Sciatic nerve (tissue), 2 donors: ENCODE data around the gene MUC5B. TPM values are rescaled to one million over a fixed set of nuclear protein-coding genes. Genes with fewer than 3 reads are reported as not detected.
"Not testable (repeated sequence)": the region's sequence is repeated elsewhere in the genome, so short reads cannot be mapped to it uniquely, and the experiment has no call there.

Experiments used
- ATAC-seq: fragments of 200-7000 bp; cut with Tn5 transposase; one replicate; pipeline ENCODE4 v1.9.1; 2020; ENCODE audit warnings: mild to moderate bottlenecking, moderate library complexity
- DNase-seq: peaks from one replicate; pipeline ENCODE4 v3.0.0-alpha.2; 2020; ENCODE audit warnings: low spot score
- intact Hi-C: fragments of 100-400 bp; cut with DNase I; formaldehyde crosslinking; loops from one replicate; pipeline ENCODE4 v1.14.2; 2022
- total RNA-seq: library from RNA; stranded (reverse); fragmentation: NEBNext Ultra II Directional; extraction: Animal tissue kit (Norgen Biotek cat#: 25700); gene quantifications from one replicate; pipeline ENCODE4 v1.2.1, GENCODE V29; 2021
- donor health status: DM: no; HTN: no; CAD: no.
- donor health status: DM: no; HTN: no; CAD: no.

Gene MUC5B
- total RNA-seq, 1 donor from 2014 or later: 0.71 TPM

DNA sequence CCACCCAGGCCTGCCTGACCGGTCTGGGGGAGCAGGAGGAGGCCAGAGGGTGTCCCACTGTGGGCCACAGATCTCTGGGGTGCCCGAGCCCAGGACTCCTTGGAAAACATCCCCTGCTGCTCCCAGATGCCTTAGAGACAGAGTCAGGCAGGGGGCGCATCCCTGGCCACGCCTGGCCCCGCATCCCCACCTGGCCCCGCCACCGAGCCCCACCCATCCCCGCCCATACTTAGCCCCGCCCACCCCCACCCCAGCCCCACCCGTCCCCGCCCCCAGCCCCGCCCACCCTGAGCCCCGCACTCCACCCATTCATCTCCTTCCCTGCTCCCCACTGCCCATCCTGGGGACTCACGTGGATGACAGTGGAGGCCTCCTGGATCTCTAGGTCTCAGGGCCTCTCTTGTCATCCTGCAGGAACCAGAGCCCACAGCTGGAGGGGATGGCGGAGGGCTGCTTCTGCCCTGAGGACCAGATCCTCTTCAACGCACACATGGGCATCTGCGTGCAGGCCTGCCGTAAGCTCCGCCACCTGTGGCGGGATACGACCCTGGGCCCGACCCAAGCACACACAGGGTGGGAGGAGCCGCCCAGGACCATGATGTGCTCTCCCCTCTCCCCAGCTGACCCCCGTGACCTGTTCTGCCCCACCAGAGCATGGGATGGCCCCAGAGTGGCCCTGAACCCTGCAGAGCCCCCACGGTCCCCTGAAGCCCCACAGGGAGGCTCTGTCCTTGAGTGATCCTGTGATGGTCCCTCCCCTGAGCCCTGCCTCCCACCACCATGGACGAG is 33.6 kb downstream of the MUC5B start:
- ATAC-seq (no peak), DNase-seq (no peak)
- intact Hi-C loops: no loop called here

DNA sequence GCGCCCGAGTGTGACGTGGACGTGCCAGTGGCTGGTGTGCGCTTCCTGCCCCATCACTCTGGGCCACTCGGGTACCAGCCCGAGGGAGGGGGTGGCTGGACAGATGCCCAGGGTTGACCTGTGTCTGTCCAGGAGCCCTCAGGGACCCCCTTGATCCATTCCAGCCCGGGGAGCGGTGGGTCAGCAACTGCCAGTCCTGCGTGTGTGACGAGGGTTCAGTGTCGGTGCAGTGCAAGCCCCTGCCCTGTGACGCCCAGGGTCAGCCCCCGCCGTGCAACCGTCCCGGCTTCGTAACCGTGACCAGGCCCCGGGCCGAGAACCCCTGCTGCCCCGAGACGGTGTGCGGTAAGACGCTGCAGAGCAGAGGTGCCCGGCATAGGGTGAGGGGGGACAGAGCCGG is 34.5 kb downstream of the MUC5B start:
- no peak for DNase-seq
- ATAC-seq: no peak
- intact Hi-C loops: no loop called here

DNA sequence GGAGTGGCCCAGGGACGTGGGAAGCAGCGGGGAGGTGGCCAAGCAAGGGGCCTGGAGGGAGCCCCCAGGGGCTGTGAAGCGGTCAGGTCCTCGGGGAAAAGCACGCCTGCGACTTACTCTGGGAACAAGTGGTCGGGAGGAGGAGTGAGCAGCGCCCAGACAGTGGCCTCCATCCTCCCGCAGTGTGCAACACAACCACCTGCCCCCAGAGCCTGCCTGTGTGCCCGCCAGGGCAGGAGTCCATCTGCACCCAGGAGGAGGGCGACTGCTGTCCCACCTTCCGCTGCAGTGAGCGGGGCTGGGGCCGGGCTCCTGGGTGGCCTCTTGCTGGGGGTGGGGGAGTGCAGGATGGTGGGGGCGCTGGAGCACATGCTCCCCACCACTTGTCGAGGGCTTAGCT is 35.0 kb downstream of the MUC5B start:
- DNase-seq (no peak), ATAC-seq (no peak)
- intact Hi-C loops: no loop called here

DNA sequence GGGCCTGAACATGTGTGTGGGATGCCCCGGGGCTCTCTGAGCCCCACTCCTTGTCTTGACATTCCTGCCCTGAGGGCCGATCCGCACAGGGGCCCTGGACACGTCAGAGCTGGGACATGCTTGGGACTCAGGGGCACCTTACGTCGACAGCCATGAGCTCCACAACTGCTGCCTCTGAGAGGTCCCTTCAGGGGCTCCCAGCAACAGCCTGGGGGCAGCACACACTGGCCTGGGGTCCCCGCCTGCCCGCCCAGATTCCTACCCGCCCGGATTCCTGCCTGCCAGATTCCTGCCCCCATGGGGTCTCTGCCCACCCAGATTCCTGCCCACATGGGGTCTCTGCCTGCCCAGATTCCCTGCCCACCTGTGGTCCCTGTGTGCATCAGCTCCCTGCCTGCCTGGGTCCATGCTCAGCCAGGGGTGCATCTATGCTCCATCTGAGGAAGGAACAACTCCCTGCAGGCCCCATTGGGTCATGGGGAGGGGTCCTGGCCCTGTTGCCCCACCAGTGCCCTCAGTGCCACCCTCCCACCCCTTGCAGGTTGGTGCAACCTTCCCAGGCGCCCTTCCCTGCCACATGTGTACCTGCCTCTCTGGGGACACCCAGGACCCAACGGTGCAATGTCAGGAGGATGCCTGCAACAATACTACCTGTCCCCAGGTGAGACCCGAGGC is 35.7 kb downstream of the MUC5B start:
- intact Hi-C loops: no loop called here

DNA sequence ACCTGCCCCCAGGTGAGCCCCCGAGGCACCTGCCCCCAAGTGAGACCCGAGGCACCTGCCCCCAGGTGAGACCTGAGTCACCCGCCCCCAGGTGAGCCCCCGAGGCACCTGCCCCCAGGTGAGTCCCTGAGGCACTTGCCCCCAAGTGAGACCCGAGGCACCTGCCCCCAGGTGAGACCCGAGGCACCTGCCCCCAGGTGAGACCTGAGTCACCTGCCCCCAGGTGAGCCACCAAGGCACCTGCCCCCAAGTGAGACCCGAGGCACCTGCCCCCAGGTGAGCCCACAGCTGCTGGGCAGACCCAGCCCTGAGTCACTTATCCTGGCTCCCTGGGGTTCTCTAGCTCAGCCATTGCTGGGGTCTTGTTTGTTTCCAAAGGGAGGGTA is 36.2 kb downstream of the MUC5B start:
- no peak for DNase-seq
- no peak for ATAC-seq
- intact Hi-C loops: no loop called here

More for the DNA sequence above, 35.7 kb downstream of the MUC5B start:
- ATAC-seq: no peak
- DNase-seq: no peak

DNA sequence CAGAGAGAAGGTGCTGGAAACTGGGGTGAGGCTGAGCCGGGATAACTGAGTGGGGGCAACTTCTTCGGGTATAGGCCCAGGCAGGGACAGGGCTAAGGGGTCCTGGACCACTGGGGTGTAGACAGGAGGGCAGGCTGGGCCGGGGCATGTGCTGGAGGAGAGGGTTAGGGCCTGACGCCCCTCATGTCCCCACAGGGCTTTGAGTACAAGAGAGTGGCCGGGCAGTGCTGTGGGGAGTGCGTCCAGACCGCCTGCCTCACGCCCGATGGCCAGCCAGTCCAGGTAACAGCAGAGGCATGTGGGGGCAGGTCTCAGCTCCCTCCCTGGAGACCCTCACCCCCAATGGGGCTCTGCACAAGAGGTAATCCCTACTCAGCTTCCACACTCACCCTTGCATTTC is 36.7 kb downstream of the MUC5B start:
- DNase-seq: no peak
- ATAC-seq: no peak
- intact Hi-C loops: no loop called here

DNA sequence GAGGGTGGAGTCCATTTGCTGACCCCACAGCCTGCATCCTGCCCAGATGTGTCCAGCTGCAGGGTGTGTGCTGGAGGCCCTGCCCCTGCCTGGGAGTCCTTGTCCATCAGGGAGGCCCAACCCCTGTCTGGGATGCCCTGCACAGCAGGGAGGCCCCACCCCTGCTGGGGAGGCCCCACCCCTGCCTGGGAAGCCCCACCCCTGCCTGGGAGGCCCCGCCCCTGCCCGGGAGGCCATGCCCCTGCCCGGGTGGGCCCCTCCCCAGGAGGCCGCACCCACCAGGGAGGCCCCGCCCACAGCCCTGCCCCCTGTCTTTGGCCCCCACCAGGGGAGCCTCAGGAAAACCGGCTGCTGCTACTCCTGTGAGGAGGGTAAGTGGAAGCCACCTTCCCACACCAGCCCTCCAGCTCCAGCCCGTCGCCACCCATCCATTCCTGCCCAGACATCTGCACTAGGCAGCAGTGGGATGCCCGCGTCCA is 37.2 kb downstream of the MUC5B start:
- DNase-seq (no peak), ATAC-seq (no peak)
- intact Hi-C loops: no loop called here

DNA sequence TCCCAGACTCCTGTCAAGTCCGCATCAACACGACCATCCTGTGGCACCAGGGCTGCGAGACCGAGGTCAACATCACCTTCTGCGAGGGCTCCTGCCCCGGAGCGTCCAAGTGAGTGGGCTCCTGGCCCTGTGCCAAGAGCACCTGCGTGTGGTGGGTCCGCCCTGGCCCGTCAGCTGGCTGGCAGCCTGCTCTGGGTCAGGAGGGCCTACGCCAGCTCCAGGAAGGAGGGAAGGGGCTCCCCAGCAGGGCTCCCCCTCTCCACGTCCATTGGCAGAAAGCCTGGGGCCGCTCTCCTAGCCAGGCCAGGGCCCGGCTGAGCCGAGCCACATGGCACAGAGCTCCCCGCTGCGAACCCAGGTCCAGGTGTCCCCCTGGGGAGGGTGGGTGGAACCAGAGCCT is 37.8 kb downstream of the MUC5B start:
- intact Hi-C loops: no loop called here
- ATAC-seq: no peak

DNA sequence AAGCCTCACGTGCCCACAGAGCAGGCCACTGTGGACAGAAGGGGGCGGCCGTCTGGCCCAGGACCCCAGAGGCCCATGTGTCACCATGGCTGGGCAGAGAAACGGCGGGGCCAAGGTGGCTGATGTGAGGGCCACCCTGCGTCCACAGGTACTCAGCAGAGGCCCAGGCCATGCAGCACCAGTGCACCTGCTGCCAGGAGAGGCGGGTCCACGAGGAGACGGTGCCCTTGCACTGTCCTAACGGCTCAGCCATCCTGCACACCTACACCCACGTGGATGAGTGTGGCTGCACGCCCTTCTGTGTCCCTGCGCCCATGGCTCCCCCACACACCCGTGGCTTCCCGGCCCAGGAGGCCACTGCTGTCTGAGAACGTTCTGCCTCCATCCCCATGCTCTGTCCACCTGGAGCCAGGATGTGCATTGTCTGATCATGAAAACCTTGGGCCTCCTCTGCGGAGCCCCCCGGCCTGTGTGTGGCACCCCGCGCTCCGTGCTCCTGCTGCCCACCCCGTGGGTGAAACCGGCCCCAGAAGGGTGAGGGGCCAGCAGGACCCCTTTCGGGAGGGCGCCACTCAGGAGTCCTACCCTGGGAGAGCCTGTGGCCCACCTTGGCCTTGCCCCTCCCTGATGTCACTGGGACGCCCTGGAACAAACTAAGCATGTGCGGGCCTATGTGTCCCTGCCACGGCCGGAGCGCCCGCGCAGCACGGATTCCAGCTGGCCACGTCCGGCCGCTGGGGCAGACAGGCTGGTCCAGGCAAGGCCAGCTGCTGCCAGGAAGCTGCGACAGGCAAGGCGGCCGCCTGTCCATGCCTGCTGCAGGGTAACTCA is 38.6 kb downstream of the MUC5B start:
- intact Hi-C loops: no loop called here

More for the DNA sequence above, 37.8 kb downstream of the MUC5B start:
- DNase-seq: no peak

DNA sequence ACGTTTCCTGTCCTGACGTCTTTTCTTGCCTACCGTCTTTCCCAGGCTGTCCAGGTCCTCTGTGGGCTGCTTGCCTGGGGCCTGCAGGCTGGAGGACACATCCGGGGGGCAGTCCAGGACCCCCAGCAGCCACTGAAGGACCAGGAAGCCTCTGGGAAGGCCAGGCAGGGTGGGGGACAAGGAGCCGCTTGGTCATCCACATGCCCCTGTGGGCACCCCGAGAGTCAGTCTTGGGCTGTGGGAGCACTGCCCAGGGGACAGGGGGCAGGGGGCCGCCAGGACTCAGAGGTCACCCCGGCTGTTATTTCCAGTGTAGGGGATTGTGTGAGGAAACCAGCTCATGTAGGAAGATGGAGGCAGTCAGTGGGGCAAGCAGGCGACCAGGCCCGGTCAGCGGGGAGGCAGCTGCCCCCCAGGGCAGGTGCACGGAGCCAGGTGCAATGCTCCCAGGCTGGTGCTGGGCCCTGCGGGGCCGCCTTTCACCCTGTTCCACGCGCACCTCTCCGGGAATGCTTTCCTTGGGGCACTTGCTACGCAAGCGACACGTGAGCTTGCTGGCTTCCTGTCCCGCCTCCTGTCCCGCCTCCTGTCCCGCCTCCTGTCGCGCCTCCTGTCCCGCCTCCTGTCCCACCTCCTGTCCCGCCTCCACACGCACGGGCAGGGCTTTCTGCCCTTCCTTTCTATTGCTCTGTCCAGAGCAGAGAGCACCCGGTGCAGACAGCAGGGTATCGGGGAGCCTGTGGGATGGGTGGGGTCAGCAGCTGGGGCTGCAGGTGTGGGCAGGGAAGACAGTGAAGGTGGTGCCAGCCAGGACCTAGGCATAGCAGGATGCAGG is 39.5 kb downstream of the MUC5B start:
- ATAC-seq (peak; percentile 97), DNase-seq (peak; percentile 94)
- intact Hi-C loops: no loop called here

More for the DNA sequence above, 38.6 kb downstream of the MUC5B start:
- DNase-seq: no peak
- no peak for ATAC-seq

DNA sequence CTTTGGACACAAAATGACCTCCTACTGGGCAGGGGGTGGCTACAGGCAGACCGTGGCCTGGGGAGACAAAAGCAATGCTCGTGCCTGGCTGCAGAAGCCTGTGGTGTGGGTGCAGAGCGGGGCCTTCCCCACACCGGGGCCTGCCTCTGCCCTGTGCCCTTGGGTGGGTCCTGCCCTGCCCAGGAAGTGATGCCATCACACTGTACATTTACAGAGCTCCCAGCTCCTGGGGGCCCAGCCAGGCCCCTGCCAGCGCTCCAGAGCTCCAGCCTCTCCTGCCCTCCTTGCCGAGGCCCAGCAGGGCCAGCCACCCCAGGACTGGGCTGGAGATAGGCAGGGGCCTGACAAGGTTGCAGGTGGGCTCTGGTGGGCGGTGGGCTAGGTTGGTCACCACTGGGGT is 40.1 kb downstream of the MUC5B start:
- ATAC-seq (no peak), DNase-seq (no peak)
- intact Hi-C loops: no loop called here

DNA sequence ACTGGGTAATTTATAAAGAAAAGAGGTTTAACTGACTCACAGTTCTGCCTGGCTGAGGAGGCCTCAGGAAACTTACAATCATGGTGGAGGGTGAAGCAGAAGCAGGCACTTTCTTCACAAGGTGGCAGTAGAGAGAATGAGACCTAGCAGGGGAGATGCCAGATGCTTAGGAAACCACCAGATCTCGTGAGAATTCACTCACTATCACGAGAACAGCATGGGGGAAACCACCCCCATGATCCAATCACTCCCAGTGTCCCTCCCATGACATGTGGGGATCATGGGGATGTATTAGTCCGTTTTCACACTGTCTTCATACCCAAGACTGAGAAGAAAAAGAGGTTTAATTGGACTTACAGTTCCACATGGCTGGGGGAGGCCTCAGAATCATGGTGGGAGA is 41.6 kb downstream of the MUC5B start:
- peak; percentile 35 for ATAC-seq
- DNase-seq, intact Hi-C loops: not testable (repeated sequence)

DNA sequence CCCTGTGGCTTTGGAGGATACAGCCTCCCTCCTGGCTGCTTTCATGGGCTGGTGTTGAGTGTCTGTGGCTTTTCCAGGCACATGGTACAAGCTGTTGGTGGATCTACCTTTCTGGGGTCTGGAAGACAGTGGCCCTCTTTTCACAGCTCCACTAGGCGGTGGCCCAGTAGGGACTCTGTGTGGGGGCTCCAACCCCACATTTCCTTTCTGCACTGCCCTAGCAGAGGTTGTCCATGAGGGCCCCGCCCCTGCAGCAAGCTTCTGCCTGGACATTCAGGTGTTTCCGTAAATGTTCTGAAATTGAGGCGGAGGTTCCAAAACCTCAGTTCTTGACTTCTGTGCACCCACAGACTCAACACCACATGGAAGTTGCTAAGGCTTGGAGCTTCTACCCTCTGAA is 42.6 kb downstream of the MUC5B start:
- ATAC-seq, intact Hi-C loops, DNase-seq: not testable (repeated sequence)

DNA sequence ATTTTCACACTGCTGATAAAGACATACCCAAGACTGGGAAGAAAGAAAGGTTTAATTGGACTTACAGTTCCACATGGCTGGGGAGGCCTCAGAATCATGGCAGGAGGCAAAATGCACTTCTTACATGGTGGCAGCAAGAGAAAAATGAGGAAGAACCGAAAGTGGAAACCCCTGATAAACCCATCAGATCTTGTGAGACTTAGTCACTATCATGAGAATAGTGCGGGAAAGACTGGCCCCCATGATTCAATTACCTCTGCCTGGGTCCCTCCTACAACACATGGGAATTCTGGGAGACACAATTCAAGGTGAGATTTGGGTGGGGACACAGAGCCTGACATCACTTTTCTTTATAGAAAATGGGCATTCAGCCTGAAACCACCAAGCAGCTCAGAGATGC is 44.1 kb downstream of the MUC5B start:
- intact Hi-C loops, ATAC-seq, DNase-seq: not testable (repeated sequence)

DNA sequence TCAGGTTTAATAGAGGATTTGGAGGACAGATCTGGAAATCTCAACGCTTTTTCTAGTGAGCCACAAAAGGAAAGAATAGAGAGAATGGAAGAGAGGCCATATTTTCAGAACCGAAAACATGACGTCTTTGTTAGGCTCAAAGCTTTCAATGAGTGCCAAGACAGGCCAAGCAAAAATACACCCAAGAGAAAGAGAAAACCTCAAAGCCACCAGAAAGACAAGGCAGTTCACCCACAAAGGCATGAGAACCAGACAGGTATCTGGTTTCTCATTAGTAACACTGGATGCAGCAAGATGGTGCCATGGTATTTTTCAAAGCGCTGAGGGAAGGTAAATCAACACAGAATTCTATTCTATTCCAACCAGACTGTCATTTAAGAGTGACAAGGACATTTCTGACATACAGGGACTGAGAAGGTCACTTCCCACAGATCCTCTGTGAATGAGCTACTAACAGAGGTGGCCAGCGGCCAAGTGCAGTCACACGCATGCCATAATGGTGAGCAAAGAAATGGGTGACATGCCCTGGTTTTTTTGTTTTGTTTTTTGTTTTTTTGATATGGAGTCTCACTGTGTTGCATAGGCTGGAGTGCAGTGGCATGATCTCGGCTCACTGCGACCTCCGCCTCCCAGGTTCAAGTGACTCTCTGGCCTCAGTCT is 44.7 kb downstream of the MUC5B start:
- intact Hi-C loops: no loop called here
- DNase-seq (no peak), ATAC-seq (no peak)

DNA sequence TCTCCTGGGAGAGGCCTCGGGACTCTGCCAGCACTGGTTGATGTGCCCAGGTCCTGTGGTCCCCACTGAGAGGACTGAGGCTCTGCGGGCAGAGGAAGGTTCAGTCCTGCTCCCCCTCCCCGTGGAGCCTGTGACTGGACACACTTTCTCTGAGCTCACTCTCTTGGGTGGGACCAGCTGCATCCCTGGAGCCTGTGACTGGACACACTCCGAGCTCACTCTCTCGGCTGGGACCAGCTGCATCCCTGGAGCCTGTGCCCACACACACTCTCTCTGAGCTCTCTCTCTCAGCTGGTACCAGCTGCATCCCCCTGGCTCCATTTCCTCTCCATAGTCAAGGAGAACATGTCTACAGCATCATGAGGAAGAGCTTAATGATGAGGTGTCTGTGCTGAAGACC is 47.1 kb downstream of the MUC5B start:
- DNase-seq (no peak), ATAC-seq (no peak)
- intact Hi-C loops: no loop called here

DNA sequence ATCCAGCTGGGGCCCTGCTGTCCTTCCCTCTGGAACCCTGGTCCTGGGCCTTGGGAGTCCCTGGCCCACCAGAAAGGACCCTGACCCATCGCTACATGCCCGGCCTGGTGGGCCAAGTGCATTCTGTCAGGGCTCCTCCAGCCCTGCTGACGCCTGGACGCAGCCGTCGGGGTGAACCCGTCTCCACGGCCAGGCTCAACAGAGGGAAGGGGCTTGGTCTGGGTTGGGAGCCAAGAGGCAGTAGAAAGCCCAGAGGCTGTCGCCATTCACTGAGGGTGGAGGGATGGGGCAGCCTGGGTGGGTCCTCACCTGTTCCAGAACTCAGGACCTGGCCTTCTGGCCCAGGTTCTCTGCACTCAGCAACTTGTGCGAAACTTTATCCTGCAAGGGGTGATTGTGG is 47.6 kb downstream of the MUC5B start:
- DNase-seq (no peak), ATAC-seq (no peak)
- intact Hi-C loops: no loop called here

DNA sequence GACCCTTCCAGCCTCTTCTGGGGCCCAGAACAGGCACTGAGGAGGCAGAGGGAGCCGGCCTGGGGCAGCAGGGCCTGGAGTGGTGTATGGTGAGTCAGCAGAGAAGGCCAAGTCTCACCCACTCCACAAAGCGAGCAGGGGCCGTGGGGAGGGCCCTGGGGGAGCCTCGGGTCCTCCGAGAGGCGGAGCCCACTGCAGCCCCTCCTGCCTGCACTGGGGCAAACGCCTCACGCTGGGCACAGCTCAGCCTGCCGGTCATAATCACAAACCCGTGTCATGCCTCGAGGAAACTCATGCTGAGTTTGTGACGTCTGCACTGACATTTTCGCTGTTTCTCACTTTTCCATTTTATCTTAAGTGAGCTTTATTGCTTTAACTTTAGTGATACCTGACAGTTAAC is 48.1 kb downstream of the MUC5B start:
- peak; percentile 58 for ATAC-seq
- intact Hi-C loops: no loop called here
- DNase-seq: no peak
